Fibroblast of mammary gland (primary cell): ENCODE measurements around the gene TMEM258.

Source experiments
- DNase-seq: peaks from one replicate; pipeline ENCODE4 v3.0.0-alpha.2; 2010; ENCODE audit warnings: low read depth
- H3K4me3 ChIP-seq: 2 replicates; pipeline ENCODE4 v1.5.1; 2011; ENCODE audit warnings: low read depth, mild to moderate bottlenecking, low read length, moderate library complexity; ENCODE audit not compliant: control insufficient read depth
- CTCF ChIP-seq: conservative IDR thresholded peaks from 2 replicates; pipeline ENCODE4 v1.5.1; 2011; ENCODE audit warnings: low read depth, low read length, inconsistent platforms; ENCODE audit not compliant: control insufficient read depth, insufficient read depth

TMEM258 gene

GRCh38 chr11:61781585-61781984, 10.8 kb downstream of the TMEM258 start:
- TF ChIP-seq CTCF, result no peak
- no peak for DNase-seq
- no peak overlapping the region for H3K4me3 ChIP-seq

GRCh38 chr11:61780581-61781162, 11.7 kb downstream of the TMEM258 start:
- no peak overlapping the region for H3K4me3 ChIP-seq
- TF ChIP-seq CTCF, result no peak
- no peak for DNase-seq

- TF ChIP-seq CTCF, result no peak
- DNase-seq, result no peak
- H3K4me3 ChIP-seq, result no peak overlapping the region
Measured at GRCh38 chr11:61779666-61780525, 12.5 kb downstream of the TMEM258 start.

GRCh38 chr11:61778920-61779650, 13.3 kb downstream of the TMEM258 start:
- H3K4me3 ChIP-seq, result no peak overlapping the region
- no peak for TF ChIP-seq CTCF
- no peak for DNase-seq

GRCh38 chr11:61778357-61778886, 14.0 kb downstream of the TMEM258 start:
- no peak for TF ChIP-seq CTCF
- no peak for DNase-seq
- H3K4me3 ChIP-seq, result no peak overlapping the region

GRCh38 chr11:61777234-61778090, 14.9 kb downstream of the TMEM258 start:
- DNase-seq, result no peak
- H3K4me3 ChIP-seq, result no peak overlapping the region

More at GRCh38 chr11:61777234-61778090, 14.9 kb downstream of the TMEM258 start:
- TF ChIP-seq CTCF, result no peak
